Measurements from ENCODE around the gene CRTC1.

GRCh38 chr19:18735324-18735723 is 51.8 kb downstream of the CRTC1 start:
- TF ChIP-seq EZH2 (IDR thresholded peaks at IDR 0.05; ENCODE audit: borderline replicate concordance, low read depth, low read length) (no peak), NELFE (IDR thresholded peaks at IDR 0.05; ENCODE audit: insufficient read depth, insufficient read length) (no peak), ZNF609 (CRISPR knock-in tag; IDR thresholded peaks at IDR 0.05; ENCODE audit: borderline replicate concordance) (no peak), CTCF (IDR thresholded peaks at IDR 0.05 in 2 of 3, conservative IDR thresholded peaks at IDR 0.05 in 1 of 3; ENCODE audit: insufficient read depth in 2 of 3, low read depth in 1 of 3, low read length in 3 of 3) (no peak)

Data from K562 (cell line).